GM10847 (cell line): ENCODE results near the gene MINK1.

Experiments
- POLR2A ChIP-seq: IDR thresholded peaks from 2 replicates; pipeline ENCODE4 v1.6.1; 2011; ENCODE audit not compliant: insufficient read length; ENCODE audit errors: extremely low read depth

Gene MINK1

GRCh38 chr17:4806777-4807604 lies 26.1 kb upstream of the MINK1 start, which contains the start of gene PLD2:
PLD2 (plus strand) TSS chr17:4807152; CDS start chr17:4807773, 621 bp downstream.
- TF ChIP-seq POLR2A = peak; percentile 61

GRCh38 chr17:4807605-4808377 lies 25.3 kb upstream of the MINK1 start:
- TF ChIP-seq POLR2A = no peak

- TF ChIP-seq POLR2A = no peak
Measured at GRCh38 chr17:4808378-4808767, 24.8 kb upstream of the MINK1 start.

GRCh38 chr17:4810696-4811290 lies 22.3 kb upstream of the MINK1 start:
- TF ChIP-seq POLR2A = no peak

GRCh38 chr17:4811471-4811870 lies 21.7 kb upstream of the MINK1 start:
- TF ChIP-seq POLR2A = no peak

- no peak for TF ChIP-seq POLR2A
Measured at GRCh38 chr17:4812690-4813089, 20.4 kb upstream of the MINK1 start.

GRCh38 chr17:4815043-4815675 lies 18.0 kb upstream of the MINK1 start:
- TF ChIP-seq POLR2A = no peak

GRCh38 chr17:4816826-4817225 lies 16.3 kb upstream of the MINK1 start:
- no peak for TF ChIP-seq POLR2A

GRCh38 chr17:4818276-4818675 lies 14.9 kb upstream of the MINK1 start:
- TF ChIP-seq POLR2A = no peak

- no peak for TF ChIP-seq POLR2A
Measured at GRCh38 chr17:4822835-4823234, 10.3 kb upstream of the MINK1 start.

GRCh38 chr17:4823373-4824089 lies 9.6 kb upstream of the MINK1 start:
- TF ChIP-seq POLR2A = no peak

- TF ChIP-seq POLR2A = no peak
Measured at GRCh38 chr17:4827399-4827798, 5.7 kb upstream of the MINK1 start.

GRCh38 chr17:4833941-4834680 lies 971 bp downstream of the MINK1 start:
- TF ChIP-seq POLR2A = no peak

- no peak for TF ChIP-seq POLR2A
Measured at GRCh38 chr17:4834681-4835020, 1.5 kb downstream of the MINK1 start.
